GM21576 (cell line): ENCODE measurements around the gene HOXB6.

Experiments
- ATAC-seq: cut with Tn5 transposase; IDR thresholded peaks from one replicate; pipeline ENCODE4 v1.9.1; 2021; ENCODE audit warnings: mild to moderate bottlenecking, moderate library complexity; ENCODE audit not compliant: unreplicated experiment

The HOXB6 gene

GRCh38 chr17:48611213-48611612, 6.4 kb upstream of the HOXB6 start:
- ATAC-seq = no peak

GRCh38 chr17:48610282-48611211, 5.8 kb upstream of the HOXB6 start, which contains the start of gene HOXB7:
TSS of gene HOXB7 (minus strand) at chr17:48611017. CDS start at chr17:48610918, 99 bp downstream.
- ATAC-seq = no peak

DNA sequence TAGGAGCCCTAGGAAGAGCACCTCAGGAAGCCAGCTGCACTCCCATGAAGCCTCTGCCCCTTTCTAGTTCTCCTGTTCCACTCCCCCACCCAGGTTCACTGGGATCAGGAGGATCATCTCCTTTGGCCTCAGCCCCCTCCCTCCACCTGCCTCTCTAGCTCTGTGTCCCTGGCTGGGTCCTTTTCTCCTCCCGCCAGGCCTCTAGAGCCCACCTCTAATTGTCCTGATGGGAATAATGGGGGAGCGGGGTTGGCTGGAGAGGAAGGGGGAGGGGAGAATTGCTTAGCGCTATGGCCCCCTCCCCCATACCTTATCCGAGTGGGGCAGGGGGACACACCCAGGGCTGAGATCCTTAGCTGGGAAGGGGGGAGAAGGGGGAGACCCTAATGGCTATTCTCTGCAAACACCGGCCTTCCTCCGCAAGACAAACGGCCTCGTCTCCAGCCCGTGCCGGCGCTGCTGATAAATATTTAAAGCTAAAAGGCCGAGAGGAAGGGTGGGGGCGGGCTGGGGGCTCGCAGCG, 5.0 kb upstream of the HOXB6 start:
- no peak for ATAC-seq

DNA sequence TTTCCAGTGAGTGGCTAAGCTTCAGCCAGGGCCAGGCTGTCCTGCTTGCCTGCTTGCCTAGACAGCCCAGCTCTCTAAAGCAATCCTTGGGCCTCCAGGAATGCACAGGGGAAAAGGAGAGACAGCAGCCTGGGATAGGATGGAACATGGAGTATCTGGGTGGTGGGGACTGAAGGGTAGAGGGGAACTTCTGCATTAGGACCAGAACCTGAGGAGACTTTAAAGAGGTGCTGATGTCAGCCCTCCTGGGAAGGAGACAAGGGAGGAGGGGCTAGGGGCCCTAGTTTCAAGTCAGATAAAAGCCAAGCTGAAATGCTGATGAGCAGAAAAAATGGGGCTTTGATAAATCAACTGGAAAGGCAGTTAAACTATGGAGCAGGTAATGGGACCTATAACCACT, 4.2 kb upstream of the HOXB6 start:
- no peak for ATAC-seq

DNA sequence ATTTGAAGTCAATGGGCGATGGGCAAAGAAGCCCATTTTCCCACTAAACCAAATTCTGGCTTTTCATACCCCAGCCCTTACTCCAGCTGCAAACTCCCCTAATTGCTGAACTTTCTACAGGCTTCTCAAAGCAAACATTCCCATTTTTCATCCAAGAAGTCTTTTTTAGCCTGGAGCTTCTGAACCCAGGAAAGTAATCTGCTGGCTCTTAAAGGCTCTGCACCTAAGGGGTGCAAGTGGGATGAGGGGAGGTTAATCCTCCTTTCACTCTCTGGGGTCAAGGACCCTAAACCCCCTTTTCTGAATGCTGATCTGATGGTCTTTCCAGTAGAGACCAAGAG, 3.7 kb upstream of the HOXB6 start:
- no peak for ATAC-seq

DNA sequence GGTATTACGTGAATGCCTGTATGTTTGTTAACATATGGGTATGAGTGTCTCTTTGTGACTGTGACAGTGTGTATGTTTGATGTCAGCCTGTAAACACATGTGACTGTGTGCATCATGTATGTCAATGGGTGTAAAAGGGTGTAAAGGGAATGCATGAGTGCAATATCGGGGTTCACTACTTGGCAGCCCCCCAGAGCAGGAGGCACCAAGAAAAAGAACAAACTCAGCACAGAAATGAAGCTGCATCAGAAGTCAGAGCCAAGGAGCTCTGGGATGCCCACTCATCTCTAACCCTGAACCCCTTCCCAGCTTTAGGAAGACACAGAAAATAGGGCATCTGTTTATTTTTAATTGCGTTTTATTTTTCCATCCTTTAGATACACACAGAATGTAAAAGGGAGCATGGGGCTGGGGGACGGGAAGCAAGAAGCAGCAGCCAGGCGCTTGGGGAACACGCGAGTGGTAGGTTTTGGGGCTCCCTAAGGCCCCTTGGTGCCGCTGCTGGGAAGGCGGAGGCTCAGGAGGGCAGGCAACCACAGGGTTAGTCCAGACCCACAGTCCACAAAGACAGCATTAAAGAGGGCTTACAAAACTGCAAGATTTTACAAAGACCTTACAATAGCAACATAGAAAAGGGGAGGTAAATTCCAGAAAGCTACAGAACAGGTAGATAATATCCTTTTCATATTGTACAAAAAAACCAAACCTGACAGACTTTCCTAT, 2.3 kb upstream of the HOXB6 start:
- ATAC-seq = no peak

DNA sequence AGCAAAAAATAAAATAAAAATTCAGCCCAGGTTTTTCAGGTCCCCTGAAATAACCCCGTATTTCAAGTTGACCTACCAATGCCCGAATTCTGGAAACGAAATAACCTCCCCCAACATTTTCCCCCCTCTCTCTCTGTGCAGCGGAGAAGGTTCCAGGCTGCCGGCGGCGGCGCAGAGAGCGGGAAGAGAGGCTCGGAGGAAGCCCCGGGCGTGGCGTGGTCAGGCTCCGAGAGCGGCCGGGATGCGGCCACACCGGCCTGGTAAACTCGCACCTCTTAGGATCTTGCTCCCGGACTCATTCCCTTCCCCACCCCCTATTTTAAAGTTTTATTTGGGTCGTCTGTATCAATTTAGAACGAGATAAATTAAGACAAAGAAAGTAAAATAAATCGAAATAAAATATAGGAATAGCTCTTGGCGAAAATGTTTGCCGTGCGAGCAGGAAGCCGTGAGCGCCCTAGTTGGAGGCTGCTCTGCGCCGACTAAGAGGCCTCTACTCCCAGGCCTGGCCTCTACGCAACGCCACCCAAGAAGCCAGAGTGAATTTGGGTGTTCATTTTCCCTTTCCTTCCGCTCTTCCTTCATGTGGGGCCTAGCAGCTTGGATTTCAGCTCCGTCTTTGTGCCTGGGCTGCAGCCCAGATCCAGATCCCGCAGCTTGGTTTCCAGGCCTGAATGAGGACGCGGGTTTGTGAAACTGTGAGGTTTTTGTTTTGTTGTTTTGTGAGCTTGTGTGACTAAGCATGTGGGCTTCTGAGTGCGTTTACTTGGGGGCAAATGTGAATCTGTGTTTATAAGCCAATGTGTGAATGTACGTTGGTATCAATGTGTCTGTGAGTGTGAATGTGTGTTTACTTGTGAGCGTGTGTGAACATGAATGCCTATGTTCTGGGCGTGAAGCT, 1.5 kb upstream of the HOXB6 start:
- no peak for ATAC-seq

- no peak for ATAC-seq
Observed at GRCh38 chr17:48605409-48605919, 678 bp upstream of the HOXB6 start.

DNA sequence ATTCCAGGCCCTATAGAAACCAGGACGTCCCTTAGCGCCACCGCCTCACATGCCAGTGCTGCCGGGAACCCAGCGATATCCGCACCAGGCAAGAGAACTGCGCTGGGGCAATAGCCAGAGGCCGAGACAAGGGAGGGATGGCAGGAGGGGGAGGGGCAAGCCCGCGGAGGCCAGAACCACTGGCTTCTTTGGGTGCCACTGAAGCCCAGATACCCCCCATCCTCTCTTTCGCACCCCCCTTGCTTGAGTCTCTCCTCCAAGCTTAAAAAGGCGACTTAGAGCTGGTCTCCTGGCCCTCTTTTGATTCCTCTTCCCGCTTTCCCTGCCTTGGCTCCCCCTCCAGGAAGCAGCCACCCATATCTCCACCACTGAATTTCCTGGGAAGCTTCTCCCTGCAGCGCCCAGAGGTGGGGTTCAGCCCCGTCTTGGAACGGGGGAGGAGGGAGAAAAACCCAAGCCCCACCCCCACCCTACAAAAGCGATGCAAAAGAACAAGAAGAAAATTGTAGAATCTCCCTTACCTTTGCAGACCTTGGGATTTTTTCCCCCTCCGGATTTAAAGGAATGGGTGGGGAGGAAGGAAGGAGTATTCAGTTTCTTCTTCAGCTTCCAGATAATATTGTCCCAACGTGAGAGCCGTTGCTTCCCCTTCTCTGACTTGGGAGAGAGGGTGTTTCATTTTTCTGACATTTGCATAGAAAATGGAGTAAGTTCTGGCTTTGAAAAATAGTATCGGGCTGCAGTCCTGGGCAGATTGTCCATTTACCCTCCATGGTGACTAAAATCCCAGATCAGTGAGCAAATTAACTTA, 622 bp downstream of the HOXB6 start:
- no peak for ATAC-seq

DNA sequence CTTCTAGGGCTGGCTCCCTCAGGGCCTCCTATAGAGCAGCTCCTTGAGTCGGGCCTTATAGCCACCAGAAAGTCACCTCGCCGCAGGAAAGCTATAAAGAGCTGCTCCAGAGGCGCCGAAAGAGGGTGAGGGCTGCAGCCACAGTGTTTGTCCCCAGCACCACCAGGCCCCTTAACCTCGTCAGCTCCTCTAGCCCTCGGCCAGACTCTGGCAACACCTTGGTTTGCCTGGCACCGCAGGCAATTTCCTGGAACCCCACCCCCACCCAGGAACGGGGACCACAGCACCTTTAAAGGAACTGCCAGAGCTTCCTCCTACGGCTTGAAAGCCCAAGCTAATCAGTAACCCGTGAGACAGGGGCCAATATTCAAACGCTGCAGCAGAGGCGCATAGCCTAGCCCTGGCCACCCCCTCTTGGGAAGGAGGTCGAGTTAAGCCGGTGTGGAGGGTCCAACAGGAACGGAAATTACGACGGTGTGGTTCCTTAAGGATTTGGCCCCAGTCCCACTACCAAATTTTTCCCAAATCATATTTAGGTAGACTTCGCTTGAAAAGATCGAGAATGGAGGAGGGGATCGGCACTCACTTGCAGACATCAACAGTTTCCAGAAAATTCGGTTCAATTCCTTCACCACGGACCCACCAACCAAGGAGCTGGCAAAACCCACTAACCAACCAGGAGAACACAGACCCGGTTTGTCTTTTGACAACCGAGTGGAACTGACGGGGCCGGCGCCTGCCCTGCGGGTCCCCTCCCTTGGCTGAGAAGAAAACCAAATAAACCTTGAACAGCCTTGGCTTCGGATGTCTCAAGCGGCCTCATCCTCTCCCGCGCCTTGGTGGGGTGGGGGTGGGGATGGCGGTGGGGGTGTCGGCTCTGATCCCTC, 3.0 kb downstream of the HOXB6 start:
- no peak for ATAC-seq

DNA sequence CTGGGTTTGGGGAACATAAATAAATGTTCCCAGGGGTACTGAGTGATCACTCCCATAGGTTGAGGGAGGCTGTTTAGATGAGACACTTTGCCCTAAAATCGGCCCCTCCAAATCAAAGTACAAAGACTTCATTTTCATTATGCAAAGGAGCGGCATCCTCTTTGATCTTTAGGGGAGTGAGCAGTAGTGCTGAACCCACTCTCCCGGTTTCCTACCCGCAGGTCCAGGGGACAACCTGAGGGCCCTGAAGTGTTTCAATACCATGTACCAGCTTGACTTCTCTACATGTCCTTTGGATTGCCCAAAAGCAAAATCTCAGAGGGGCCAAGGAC, 3.6 kb downstream of the HOXB6 start:
- ATAC-seq = no peak

DNA sequence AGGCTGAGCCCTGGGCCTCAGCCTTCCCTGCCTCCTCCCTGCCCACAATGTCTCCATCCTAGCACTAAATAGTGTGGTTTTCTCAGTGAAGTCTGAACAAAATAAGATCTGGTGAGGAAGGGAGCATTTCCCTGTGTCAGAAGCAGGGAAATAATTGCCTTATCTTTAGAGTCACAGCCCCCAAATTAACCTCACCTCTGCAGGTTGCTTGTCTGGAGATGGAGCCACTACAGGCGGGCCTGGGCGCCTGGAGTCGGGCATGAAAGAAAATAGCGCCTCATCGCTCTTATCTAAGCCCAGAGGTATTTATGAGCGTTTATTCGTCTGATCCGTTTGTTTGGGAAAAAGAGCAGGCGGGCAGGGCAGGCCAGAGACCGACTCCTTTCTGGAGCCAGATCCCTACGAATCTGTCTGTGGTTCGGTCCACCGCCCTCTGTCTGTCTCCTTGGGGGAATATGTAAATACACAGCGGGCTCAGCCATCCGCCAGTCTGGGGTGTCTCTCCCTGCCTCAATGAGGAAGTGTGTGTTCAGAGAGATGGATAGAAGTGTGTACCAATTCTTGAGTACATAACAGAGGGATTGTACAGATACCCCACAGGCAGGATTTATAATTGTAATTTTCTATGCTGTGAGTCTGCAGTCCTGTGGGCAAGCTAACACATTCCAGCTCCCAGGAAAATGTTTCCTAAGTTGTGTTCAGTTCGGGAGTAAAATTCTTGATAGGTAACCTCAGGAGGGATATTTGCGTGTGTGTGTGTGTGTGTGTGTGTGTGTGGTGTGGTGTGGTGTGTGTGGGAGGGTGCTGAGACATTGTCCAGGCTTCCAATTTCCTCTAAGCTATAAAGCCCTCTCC, 4.3 kb downstream of the HOXB6 start:
- no peak for ATAC-seq

DNA sequence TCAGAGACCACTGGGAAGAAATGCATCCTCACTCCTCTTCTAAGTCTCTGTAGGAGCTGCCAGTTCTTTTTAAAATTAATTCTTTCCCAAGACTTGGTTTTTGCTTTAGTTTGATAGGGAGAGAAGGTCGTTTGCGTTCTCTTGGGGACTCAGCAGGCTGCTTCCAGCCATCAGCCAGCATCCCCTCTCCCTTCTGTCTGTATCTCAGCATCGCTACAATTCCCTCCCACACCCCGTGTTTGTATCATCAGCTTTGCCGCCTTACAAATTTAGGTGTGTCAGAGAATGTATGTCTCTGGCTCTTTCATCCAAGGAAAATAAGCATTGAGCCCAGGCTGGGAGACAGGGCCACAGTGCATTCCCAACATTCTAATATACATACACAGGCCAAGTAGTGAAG, 5.4 kb downstream of the HOXB6 start:
- no peak for ATAC-seq

DNA sequence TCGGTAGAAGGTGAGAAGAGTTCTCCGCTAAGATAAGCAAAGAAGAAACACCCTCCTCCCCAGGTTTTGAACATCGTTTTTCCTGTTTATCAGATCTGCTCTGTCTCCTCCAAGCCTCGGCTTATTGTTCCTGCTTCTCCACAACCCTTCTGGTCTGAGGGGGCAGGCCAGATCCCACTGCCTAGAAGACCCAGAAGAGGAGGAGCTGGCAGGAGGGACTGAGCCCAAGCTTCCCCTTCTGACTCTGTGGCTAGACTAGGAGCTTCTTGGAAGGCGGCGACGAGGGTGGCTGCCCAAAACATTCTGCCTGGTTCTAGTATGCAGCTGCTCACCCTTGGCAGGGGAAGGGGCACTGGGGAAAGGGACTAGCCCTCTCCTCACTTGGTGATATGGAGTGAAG, 6.0 kb downstream of the HOXB6 start:
- ATAC-seq = no peak

DNA sequence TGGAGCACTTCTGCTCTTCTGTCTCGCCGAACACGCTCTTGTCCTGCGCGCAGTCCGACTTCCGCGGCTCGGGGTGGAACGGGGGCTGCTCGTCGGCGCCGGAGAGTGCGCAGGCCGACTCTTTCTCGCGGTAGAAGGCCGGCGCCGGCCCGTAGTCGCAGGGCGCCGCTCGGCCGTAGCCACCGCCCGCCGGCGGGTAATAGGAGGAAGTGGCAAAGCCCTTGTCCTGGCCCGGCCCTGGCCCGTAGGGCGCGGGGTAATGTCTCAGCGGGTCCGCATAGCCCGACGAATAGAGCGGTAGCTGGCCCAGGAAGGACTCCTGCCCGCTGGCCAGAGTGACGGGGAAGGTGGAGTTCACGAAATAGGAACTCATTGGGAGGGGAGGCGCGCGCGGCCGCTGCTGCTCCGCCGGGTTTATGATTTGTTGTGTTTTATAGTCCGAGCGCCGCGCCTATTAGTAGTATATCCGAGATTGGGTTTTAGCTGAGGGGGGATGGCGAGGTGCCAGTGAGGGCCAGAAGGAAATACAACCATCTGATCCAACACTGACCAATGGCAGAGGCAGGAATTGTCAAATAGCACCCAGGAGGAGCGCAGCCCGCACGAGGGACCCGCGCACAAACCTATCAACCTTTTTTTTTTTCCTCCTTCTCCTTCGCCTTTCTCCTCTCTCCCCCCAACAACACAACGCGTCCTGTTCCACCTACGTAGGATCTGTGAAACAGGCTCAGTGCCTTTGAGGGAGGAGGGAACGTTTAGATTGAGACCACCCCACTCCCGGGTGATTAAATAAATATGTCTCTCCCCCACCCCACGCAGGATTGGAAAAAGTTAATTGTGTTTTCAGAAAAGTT, 6.8 kb downstream of the HOXB6 start:
- ATAC-seq = no peak

DNA sequence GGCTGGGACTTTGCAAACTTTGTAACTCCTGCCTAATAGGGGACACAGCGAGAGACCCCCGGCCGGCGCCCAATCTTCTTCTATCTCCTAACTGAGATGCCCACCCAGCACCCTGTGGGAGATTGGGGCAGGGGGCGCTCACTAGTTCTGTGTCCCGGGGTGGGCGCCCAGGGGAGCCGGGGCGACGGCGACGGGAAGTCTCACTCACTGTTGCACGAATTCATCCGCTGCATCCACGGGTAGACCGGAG, 7.3 kb downstream of the HOXB6 start:
- no peak for ATAC-seq

GRCh38 chr17:48596735-48597527, 7.9 kb downstream of the HOXB6 start:
- ATAC-seq = no peak
